ENCODE measurements around the gene RNASEH1.

- no peak for TF ChIP-seq YY1 (IDR thresholded peaks at IDR 0.05)
- no peak for TF ChIP-seq RAD21 (IDR thresholded peaks at IDR 0.05)
- TF ChIP-seq CTCF (IDR thresholded peaks at IDR 0.05; ENCODE audit: low read depth, low read length, missing input control) = no peak
- no peak for TF ChIP-seq HNF4A (conservative IDR thresholded peaks at IDR 0.05)
- peak; percentile 28 for TF ChIP-seq SP1 (IDR thresholded peaks at IDR 0.05)
These were observed 46.2 kb upstream of the RNASEH1 start for GRCh38 chr2:3604207-3604877.
